GM19452 (cell line): ENCODE data around the gene PGS1.

Experiments used
- ATAC-seq: cut with Tn5 transposase; IDR thresholded peaks from one replicate; pipeline ENCODE4 v1.9.1; 2021; ENCODE audit not compliant: unreplicated experiment

Gene PGS1

GRCh38 chr17:78469443-78469842 lies 91.0 kb downstream of the PGS1 start:
- no peak for ATAC-seq

DNA sequence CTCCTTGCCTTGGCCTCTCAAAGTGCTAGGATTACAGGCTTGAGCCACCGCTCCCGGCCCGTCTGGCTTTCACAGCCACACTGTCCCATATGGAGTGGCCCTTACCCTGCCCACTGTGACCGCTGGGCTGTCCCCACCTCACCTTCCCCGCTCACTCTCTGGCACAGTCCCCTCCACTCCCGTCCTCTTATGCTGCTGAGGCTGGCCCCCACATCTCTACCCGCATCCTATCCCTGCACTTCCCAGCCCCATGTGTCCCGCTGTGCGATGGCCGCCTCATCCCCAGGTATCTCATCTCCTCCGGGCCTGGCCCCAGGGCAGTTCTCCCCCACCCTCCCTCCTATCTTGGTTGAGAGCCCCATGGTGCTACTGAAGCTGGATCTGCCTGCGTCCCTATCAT lies 93.2 kb downstream of the PGS1 start:
- ATAC-seq, result no peak

DNA sequence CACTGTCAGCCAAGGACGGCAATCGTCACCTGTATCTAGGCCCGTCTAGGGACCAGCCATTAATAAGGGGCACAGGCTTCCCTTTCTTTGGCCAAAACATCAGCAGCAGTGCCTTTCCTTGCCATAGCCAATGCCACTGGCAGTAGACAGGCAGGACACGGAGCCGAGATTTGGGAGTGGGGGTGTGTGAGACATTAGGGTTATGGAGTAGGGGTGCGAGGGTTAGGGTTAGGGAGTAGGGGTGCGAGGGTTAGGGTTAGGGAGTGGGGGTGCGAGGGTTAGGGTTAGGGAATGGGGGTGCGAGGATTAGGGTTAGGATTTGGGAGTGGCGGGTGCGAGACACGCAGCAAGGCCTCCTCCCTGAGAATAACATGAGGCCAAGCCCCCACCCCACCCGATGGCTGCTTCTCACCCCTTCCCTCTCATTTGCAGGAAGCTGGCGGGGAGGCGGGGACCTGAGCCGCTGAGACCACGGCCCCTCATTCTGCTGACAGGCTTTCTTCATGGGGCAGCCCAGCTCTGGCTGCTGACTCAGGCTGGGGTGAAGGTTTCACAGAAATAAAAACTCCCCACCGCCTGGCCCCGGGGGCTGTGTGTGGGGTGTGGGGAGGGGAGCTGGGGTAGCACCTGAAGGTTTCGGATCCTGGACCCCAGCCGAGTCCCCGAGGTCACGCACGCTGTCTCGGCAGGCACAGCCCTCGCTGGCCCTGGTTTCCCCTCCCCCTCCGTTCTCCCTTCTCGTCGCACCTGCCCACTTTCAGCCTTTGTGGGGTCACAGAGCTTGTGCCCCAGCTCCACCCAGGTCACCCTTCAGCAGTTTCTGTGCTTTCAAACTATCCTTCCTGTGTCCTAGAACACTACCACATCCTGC lies 93.8 kb downstream of the PGS1 start:
- no peak for ATAC-seq

- ATAC-seq, result no peak
These were observed 95.6 kb downstream of the PGS1 start for GRCh38 chr17:78473951-78474613.
